ENCODE data around the gene ENAH. TPM values are rescaled to one million over a fixed set of nuclear protein-coding genes. Genes with fewer than 3 reads are reported as not detected.

The ENAH gene
- total RNA-seq, 2 donors from 2014 or later = 43.5 to 63.7 TPM

DNA sequence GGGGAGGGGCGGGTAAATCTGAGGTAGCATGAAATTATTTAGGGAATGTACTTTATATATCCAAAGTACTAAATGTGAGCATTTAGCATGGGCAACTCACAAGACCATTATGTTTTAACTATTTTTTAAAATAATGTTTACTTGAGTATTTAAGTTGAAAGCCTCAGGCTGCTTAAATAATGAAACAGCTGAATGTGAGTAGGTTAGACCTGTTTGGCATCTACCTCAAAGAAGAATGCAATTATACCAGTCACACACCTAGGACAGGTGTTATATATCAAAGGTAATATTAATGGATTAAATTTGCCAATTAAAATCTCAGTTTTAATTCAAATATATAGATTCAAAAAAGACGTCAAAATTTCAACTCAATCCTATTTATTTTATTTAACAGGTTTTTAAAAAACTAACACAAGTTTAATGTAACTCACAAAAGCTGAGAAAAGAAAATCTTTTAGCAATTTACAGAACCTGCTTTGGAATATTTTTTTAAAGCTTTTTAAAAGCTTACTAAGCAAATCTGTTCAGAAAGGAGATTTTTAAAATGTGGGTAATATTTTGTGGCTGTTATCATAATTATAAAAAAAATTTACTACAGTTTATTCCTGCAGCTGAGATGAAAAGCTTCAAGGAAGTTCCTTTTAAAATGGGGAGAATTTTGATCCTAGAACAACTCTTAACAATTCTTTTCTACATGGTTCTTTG, 120.5 kb downstream of the ENAH start:
- TF ChIP-seq, protein P1, sequence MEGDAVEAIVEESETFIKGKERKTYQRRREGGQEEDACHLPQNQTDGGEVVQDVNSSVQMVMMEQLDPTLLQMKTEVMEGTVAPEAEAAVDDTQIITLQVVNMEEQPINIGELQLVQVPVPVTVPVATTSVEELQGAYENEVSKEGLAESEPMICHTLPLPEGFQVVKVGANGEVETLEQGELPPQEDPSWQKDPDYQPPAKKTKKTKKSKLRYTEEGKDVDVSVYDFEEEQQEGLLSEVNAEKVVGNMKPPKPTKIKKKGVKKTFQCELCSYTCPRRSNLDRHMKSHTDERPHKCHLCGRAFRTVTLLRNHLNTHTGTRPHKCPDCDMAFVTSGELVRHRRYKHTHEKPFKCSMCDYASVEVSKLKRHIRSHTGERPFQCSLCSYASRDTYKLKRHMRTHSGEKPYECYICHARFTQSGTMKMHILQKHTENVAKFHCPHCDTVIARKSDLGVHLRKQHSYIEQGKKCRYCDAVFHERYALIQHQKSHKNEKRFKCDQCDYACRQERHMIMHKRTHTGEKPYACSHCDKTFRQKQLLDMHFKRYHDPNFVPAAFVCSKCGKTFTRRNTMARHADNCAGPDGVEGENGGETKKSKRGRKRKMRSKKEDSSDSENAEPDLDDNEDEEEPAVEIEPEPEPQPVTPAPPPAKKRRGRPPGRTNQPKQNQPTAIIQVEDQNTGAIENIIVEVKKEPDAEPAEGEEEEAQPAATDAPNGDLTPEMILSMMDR (IDR thresholded peaks at IDR 0.05) = no peak
- Histone ChIP-seq H3K9me3 (no peaks in the 10 kb centered on the region), H3K27ac (no peak overlapping the region), H3K4me3 (no peak overlapping the region), H3K4me1 (no peaks in the 10 kb centered on the region), H3K36me3 (no peaks in the 10 kb centered on the region), H3K27me3 (no peaks in the 10 kb centered on the region), H3K9ac (ENCODE audit: low read depth in 2 of 2, low read length in 2 of 2) (no peak overlapping the region)
- intact Hi-C loops (cut with DNase I) = no loop called here
- DNase-seq = no peak

DNA sequence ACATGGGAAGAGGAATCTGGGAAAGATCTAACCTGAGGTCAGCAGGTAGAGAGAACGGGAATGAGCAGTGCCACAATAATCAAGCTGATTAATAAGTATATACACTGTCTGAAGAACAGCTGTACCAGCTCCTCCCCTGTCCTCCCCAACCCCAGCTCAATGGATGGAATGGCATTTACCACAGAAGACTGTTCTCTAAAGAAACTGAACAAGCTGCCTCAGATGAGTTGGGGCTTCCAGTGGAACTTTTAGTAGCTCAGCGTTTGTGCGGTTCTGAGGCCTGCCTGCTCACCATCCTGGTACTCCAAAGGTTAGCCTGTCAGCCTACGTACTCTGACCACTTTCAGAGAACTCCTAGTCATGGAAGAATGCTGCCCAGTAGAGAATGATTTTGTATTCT, 123.2 kb downstream of the ENAH start:
- intact Hi-C loops (cut with DNase I) = no loop called here
- Histone ChIP-seq H3K9me3 (no peaks in the 10 kb centered on the region), H3K36me3 (no peaks in the 10 kb centered on the region), H3K4me1 (no peaks in the 10 kb centered on the region), H3K9ac (ENCODE audit: low read depth in 2 of 2, low read length in 2 of 2) (no peak overlapping the region), H3K27me3 (no peaks in the 10 kb centered on the region), H3K27ac (no peak overlapping the region), H3K4me3 (no peak overlapping the region)
- DNase-seq = no peak
- TF ChIP-seq, protein P1 (IDR thresholded peaks at IDR 0.05) = no peak

DNA sequence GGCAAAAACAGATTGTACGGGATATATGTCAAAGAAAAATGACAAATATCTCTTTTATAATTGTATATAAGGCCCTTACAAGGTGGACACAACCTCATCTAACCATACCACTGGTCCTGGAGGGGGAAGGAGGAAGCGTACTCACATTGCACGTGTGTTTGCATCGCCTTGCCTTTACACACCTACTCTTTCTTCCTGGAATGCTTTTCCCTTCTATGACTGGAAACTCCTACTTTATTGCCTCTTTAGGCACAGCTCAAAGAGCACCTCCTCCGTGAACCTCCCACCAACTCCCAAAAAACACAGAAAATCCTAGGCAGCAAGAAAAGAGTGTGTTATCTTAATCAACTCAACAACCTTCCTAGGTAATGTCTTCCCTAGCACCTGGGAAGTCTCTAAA, 125.3 kb downstream of the ENAH start:
- TF ChIP-seq, protein P1 (IDR thresholded peaks at IDR 0.05) = no peak

DNA sequence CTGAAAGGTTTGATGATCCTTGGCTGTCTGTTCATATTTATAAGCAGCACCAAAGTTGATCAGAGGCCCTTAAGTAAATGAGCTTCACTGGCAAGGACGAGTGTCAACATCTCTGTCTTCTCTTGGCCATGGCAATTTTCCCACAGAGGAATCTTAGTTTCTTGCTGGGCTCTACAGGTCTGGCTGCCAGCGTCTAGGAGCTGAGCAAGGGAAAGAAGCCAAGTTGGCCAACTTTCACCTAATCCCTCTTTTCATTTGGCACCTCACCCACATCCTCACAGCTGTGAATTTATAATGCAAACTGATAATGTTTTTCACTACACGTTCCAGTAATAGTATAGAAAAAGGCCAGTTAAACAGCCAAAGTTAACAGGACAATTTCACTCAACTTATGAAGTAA, 126.0 kb downstream of the ENAH start:
- H3K9ac ChIP-seq (ENCODE audit: low read depth in 2 of 2, low read length in 2 of 2) = no peak overlapping the region
- no peak for DNase-seq

More for the DNA sequence above, 125.3 kb downstream of the ENAH start:
- Histone ChIP-seq H3K27ac (no peak overlapping the region), H3K27me3 (no peaks in the 10 kb centered on the region), H3K4me1 (no peaks in the 10 kb centered on the region), H3K9ac (ENCODE audit: low read depth in 2 of 2, low read length in 2 of 2) (no peak overlapping the region), H3K4me3 (no peak overlapping the region), H3K36me3 (no peaks in the 10 kb centered on the region), H3K9me3 (no peaks in the 10 kb centered on the region)
- peak; percentile 54 for DNase-seq
- intact Hi-C loops (cut with DNase I) = no loop called here

DNA sequence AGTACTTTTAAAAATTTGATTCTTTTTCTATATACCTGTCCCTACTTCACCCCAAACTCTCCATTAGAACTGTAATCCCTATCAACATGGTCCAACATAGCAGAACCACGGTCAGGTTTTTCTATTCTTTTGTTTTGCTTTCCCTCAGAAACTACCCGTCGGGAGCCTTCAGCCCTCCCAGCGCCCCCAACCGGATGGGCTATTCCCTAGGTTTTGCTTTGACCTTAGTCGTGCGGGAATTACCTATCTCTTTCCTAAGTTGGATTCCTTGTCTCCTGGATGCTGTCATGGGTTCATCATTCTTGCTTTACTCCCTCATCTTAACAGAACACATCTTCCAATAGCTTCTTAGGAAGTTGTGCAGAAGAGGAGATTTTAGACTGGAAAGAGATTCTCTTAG, 127.5 kb downstream of the ENAH start:
- intact Hi-C loops (cut with DNase I) = no loop called here
- Histone ChIP-seq H3K27ac (no peak overlapping the region), H3K27me3 (no peaks in the 10 kb centered on the region), H3K36me3 (no peaks in the 10 kb centered on the region), H3K9ac (ENCODE audit: low read depth in 2 of 2, low read length in 2 of 2) (no peak overlapping the region), H3K9me3 (no peaks in the 10 kb centered on the region), H3K4me3 (no peak overlapping the region), H3K4me1 (no peaks in the 10 kb centered on the region)
- no peak for DNase-seq
- TF ChIP-seq, protein P1 (IDR thresholded peaks at IDR 0.05) = no peak

More for the DNA sequence above, 126.0 kb downstream of the ENAH start:
- H3K27ac ChIP-seq = no peak overlapping the region
- H3K4me1 ChIP-seq = no peaks in the 10 kb centered on the region
- TF ChIP-seq, protein P1 (IDR thresholded peaks at IDR 0.05) = no peak
- no peaks in the 10 kb centered on the region for H3K36me3 ChIP-seq
- no peaks in the 10 kb centered on the region for H3K9me3 ChIP-seq
- intact Hi-C loops (cut with DNase I) = no loop called here
- no peaks in the 10 kb centered on the region for H3K27me3 ChIP-seq
- H3K4me3 ChIP-seq = no peak overlapping the region

Measured in colonic mucosa (tissue), 4 donors.